Endothelial cell (in vitro differentiated cells): Measurements from ENCODE around the gene SNX19. TPM values are rescaled to one million over a fixed set of nuclear protein-coding genes. Genes with fewer than 3 reads are reported as not detected.
A peak's percentile ranks its signal among the peaks of the same experiment; 100 is the strongest.

Source experiments
- DNase-seq: peaks from one replicate; pipeline ENCODE4 v3.0.0; 2021; ENCODE audit warnings: low spot score
- H3K27ac Mint-ChIP-seq: one replicate; pipeline ENCODE4 v1.8.0; 2021; ENCODE audit warnings: mixed read lengths, inconsistent platforms; ENCODE audit not compliant: unreplicated experiment
- H3K27me3 Mint-ChIP-seq: one replicate; pipeline ENCODE4 v1.8.0; 2021; ENCODE audit warnings: mild to moderate bottlenecking, moderate library complexity, mixed read lengths, inconsistent platforms; ENCODE audit not compliant: unreplicated experiment
- H3K36me3 Mint-ChIP-seq: one replicate; pipeline ENCODE4 v1.8.0; 2021; ENCODE audit warnings: mild to moderate bottlenecking, low read depth, mixed read lengths, inconsistent platforms; ENCODE audit not compliant: unreplicated experiment
- H3K4me1 Mint-ChIP-seq: one replicate; pipeline ENCODE4 v1.8.0; 2021; ENCODE audit warnings: mild to moderate bottlenecking, mixed read lengths, inconsistent platforms; ENCODE audit not compliant: unreplicated experiment
- H3K4me3 Mint-ChIP-seq: one replicate; pipeline ENCODE4 v1.8.0; 2021; ENCODE audit warnings: mild to moderate bottlenecking, mixed read lengths, inconsistent platforms; ENCODE audit not compliant: unreplicated experiment
- H3K9me3 Mint-ChIP-seq: one replicate; pipeline ENCODE4 v1.8.0; 2021; ENCODE audit warnings: mixed read lengths, inconsistent platforms; ENCODE audit not compliant: unreplicated experiment
- total RNA-seq: library from RNA; stranded (reverse); fragmentation: NEBNext Ultra II Directional; extraction: Animal tissue kit (Norgen Biotek cat#: 25700); gene quantifications from one replicate; pipeline ENCODE4 v1.2.1, GENCODE V29; 2021; ENCODE audit not compliant: unreplicated experiment
- TF ChIP-seq, protein P1 (sequence below): fragments of 200-600 bp; sonication (generic); IDR thresholded peaks from one replicate; pipeline ENCODE4 v1.5.0; 2021; ENCODE audit warnings: antibody characterized with exemption; ENCODE audit not compliant: unreplicated experiment

Gene SNX19
- total RNA-seq, 1 donor from 2014 or later = 47.9 TPM

DNA sequence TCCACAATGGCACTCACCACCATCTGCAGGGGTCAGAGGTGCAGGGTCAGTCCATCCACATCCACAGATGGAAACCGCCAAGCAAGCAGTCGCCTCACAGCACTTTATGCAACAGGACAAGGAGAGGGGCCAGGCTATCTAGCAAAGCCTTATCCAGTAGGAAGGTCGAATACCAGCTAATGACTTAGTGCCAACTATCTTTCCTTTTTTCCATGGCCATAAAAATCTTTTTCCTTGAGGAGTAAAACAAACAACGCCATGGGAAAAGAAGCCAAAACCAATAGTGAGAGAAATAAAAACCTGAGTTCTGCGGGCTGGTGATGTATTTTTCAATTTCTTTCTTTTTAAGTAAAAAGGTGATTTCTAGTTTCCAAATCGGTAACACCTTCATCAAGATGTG lies 8.2 kb downstream of the SNX19 start:
- Mint-ChIP-seq H3K4me3 (no peak overlapping the region), H3K4me1 (peaks cover 9% of the 10 kb centered on the region), H3K9me3 (no peaks in the 10 kb centered on the region), H3K27ac (no peak overlapping the region), H3K27me3 (no peaks in the 10 kb centered on the region), H3K36me3 (peaks cover 44% of the 10 kb centered on the region)
- TF ChIP-seq, protein P1, sequence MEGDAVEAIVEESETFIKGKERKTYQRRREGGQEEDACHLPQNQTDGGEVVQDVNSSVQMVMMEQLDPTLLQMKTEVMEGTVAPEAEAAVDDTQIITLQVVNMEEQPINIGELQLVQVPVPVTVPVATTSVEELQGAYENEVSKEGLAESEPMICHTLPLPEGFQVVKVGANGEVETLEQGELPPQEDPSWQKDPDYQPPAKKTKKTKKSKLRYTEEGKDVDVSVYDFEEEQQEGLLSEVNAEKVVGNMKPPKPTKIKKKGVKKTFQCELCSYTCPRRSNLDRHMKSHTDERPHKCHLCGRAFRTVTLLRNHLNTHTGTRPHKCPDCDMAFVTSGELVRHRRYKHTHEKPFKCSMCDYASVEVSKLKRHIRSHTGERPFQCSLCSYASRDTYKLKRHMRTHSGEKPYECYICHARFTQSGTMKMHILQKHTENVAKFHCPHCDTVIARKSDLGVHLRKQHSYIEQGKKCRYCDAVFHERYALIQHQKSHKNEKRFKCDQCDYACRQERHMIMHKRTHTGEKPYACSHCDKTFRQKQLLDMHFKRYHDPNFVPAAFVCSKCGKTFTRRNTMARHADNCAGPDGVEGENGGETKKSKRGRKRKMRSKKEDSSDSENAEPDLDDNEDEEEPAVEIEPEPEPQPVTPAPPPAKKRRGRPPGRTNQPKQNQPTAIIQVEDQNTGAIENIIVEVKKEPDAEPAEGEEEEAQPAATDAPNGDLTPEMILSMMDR = no peak
- DNase-seq = no peak

DNA sequence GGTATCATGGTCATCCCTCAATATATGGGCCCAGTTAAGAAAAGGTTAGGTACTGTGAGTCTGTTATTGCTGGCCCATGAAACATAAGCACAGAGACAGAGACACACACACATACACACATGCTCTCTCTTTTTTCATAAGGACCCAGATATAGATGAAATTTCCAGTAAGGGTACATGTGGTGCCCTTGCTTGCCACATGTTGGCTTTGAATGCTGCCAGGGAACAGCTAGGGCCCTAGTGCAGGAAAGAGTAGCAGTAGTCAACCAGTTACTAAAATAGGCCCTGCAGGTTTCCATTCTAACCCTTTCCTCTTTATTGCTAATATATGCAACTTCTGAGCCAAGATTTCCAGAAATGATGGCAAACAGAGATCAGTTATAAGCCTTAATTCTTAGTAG lies 9.1 kb downstream of the SNX19 start:
- no peak overlapping the region for H3K4me3 Mint-ChIP-seq
- H3K27ac Mint-ChIP-seq = no peak overlapping the region
- no peaks in the 10 kb centered on the region for H3K27me3 Mint-ChIP-seq
- no peaks in the 10 kb centered on the region for H3K9me3 Mint-ChIP-seq
- peaks cover 9% of the 10 kb centered on the region for H3K4me1 Mint-ChIP-seq
- H3K36me3 Mint-ChIP-seq = peaks cover 40% of the 10 kb centered on the region
- TF ChIP-seq, protein P1 = no peak
- no peak for DNase-seq

DNA sequence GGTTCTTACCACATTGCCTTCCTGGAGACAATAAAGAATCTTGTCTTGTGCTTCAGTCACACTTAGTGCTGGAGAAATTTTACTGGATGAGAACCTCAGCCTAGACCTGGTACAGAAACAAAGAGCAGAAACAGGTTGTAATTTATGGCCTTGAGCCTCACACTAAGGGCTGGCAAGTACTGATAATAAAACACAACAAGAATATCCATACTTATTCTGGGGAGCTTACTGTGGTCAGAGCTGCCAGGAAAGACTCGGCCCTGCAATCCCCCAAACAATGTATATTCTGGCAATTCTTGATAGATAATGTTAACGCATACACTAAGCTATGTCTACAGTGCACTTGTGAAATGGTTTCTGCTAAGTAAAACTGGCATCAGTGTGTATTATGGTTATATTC lies 9.7 kb downstream of the SNX19 start:
- no peak overlapping the region for H3K4me3 Mint-ChIP-seq
- peaks cover 9% of the 10 kb centered on the region for H3K4me1 Mint-ChIP-seq
- no peak overlapping the region for H3K27ac Mint-ChIP-seq
- H3K9me3 Mint-ChIP-seq = no peaks in the 10 kb centered on the region
- H3K27me3 Mint-ChIP-seq = no peaks in the 10 kb centered on the region
- TF ChIP-seq, protein P1 = no peak
- H3K36me3 Mint-ChIP-seq = peaks cover 39% of the 10 kb centered on the region
- no peak for DNase-seq

DNA sequence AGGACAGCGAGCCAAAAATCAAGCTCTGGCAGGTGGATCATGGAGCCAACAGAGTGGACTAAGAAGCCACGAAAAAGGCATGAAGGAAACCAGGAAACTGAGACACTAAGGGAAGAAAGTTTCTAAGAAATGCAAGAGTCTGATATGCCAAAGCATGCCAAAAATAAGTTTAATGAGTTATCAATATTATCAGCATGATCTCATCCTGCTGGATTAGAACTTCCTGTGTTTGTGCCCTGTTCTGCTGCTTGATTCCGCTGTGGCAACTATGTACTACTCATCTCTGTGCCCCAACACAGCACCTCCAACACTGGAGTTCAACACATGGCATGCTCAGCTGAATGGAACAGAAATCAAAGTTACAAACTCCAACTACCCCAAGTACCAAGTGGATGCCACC lies 10.8 kb downstream of the SNX19 start:
- TF ChIP-seq, protein P1 = no peak
- H3K4me3 Mint-ChIP-seq = no peak overlapping the region
- DNase-seq = no peak
- no peaks in the 10 kb centered on the region for H3K9me3 Mint-ChIP-seq
- H3K27me3 Mint-ChIP-seq = no peaks in the 10 kb centered on the region
- H3K27ac Mint-ChIP-seq = no peak overlapping the region
- H3K36me3 Mint-ChIP-seq = peaks cover 41% of the 10 kb centered on the region
- H3K4me1 Mint-ChIP-seq = peaks cover 9% of the 10 kb centered on the region

DNA sequence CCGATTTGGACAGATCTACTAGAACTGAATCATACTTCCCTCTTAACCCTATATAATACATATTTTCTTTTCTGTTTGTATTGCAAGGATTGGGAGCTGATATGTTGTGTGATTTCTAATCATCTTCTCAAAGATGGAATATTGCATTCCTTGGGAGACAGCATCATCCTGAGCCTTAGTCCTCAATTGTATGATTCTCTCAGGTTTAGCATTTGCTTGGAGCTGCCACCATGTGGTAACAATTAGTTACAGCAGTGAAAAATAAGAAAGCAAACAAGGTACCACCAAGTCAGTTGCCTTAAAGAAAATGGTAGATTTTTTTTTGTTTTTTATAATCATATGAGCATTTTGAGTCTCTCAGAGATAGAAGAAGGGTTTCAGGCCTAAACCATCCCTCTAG lies 11.9 kb downstream of the SNX19 start:
- DNase-seq = no peak
- Mint-ChIP-seq H3K4me1 (peaks cover 5% of the 10 kb centered on the region), H3K9me3 (no peaks in the 10 kb centered on the region), H3K36me3 (peaks cover 45% of the 10 kb centered on the region), H3K27ac (no peak overlapping the region), H3K4me3 (no peak overlapping the region), H3K27me3 (no peaks in the 10 kb centered on the region)
- TF ChIP-seq, protein P1 = peak; percentile 66
